ENCODE results near the gene MEX3C. TPM values are rescaled to one million over a fixed set of nuclear protein-coding genes. Genes with fewer than 3 reads are reported as not detected.

Gene MEX3C
- total RNA-seq, 1 donor from 2014 or later: 94.7 TPM

GRCh38 chr18:51164342-51164741, 33.1 kb downstream of the MEX3C start:
- no peak overlapping the region for H3K27ac ChIP-seq
- no peak overlapping the region for H3K4me3 ChIP-seq
- peaks cover 17% of the 10 kb centered on the region for H3F3A ChIP-seq (ENCODE audit: low read depth)
- no peak for DNase-seq (ENCODE audit: low spot score)
- no peaks in the 10 kb centered on the region for H3K9me3 ChIP-seq (ENCODE audit: low read depth)
- Mint-ChIP-seq H3K4me1 (peaks cover 34% of the 10 kb centered on the region), H3K36me3 (peaks cover 2% of the 10 kb centered on the region), H3K4me3 (no peak overlapping the region), H3K9me3 (peaks cover 2% of the 10 kb centered on the region), H3K27me3 (ENCODE audit: insufficient read depth, low read depth) (peaks cover 2% of the 10 kb centered on the region), H3K27ac (peak overlapping the region; percentile 24)
- no peak overlapping the region for H3K9ac ChIP-seq
- peak overlapping the region; percentile 41 for H3K4me2 ChIP-seq
- peaks cover 17% of the 10 kb centered on the region for H3K4me1 ChIP-seq
- H3K36me3 ChIP-seq: no peaks in the 10 kb centered on the region
- no peak for TF ChIP-seq EZH2phosphoT487 (IDR thresholded peaks at IDR 0.05)
- TF ChIP-seq, protein P1, sequence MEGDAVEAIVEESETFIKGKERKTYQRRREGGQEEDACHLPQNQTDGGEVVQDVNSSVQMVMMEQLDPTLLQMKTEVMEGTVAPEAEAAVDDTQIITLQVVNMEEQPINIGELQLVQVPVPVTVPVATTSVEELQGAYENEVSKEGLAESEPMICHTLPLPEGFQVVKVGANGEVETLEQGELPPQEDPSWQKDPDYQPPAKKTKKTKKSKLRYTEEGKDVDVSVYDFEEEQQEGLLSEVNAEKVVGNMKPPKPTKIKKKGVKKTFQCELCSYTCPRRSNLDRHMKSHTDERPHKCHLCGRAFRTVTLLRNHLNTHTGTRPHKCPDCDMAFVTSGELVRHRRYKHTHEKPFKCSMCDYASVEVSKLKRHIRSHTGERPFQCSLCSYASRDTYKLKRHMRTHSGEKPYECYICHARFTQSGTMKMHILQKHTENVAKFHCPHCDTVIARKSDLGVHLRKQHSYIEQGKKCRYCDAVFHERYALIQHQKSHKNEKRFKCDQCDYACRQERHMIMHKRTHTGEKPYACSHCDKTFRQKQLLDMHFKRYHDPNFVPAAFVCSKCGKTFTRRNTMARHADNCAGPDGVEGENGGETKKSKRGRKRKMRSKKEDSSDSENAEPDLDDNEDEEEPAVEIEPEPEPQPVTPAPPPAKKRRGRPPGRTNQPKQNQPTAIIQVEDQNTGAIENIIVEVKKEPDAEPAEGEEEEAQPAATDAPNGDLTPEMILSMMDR (IDR thresholded peaks at IDR 0.05): no peak
- TF ChIP-seq EZH2 (IDR thresholded peaks at IDR 0.05): no peak
- H3K79me2 ChIP-seq (ENCODE audit: low read depth): no peaks in the 10 kb centered on the region
- no peak overlapping the region for H2AFZ ChIP-seq (replicated peaks)
- no peaks in the 10 kb centered on the region for H3K27me3 ChIP-seq
- H4K20me1 ChIP-seq (ENCODE audit: low read depth): peaks cover 4% of the 10 kb centered on the region

- no peak overlapping the region for H3K27ac Mint-ChIP-seq
- H3K9me3 Mint-ChIP-seq: peaks cover 4% of the 10 kb centered on the region
- no peak overlapping the region for H2AFZ ChIP-seq (replicated peaks)
- peaks cover 9% of the 10 kb centered on the region for H3F3A ChIP-seq (ENCODE audit: low read depth)
- H4K20me1 ChIP-seq (ENCODE audit: low read depth): peaks cover 1% of the 10 kb centered on the region
- H3K4me3 Mint-ChIP-seq: no peak overlapping the region
- H3K79me2 ChIP-seq (ENCODE audit: low read depth): no peaks in the 10 kb centered on the region
- H3K9me3 ChIP-seq (ENCODE audit: low read depth): no peaks in the 10 kb centered on the region
- peaks cover 17% of the 10 kb centered on the region for H3K4me1 ChIP-seq
- peaks cover 2% of the 10 kb centered on the region for H3K36me3 Mint-ChIP-seq
- no peak for DNase-seq (ENCODE audit: low spot score)
- H3K4me1 Mint-ChIP-seq: peaks cover 27% of the 10 kb centered on the region
- TF ChIP-seq EZH2 (IDR thresholded peaks at IDR 0.05) (no peak), EZH2phosphoT487 (IDR thresholded peaks at IDR 0.05) (no peak)
- TF ChIP-seq, protein P1 (IDR thresholded peaks at IDR 0.05): no peak
- no peak overlapping the region for H3K4me3 ChIP-seq
- H3K27ac ChIP-seq: no peak overlapping the region
- H3K36me3 ChIP-seq: no peaks in the 10 kb centered on the region
- no peak overlapping the region for H3K9ac ChIP-seq
- H3K27me3 ChIP-seq: no peaks in the 10 kb centered on the region
- H3K27me3 Mint-ChIP-seq (ENCODE audit: insufficient read depth, low read depth): peaks cover 2% of the 10 kb centered on the region
- H3K4me2 ChIP-seq: no peak overlapping the region
These were observed 33.9 kb downstream of the MEX3C start for GRCh38 chr18:51163543-51163942.

DNA sequence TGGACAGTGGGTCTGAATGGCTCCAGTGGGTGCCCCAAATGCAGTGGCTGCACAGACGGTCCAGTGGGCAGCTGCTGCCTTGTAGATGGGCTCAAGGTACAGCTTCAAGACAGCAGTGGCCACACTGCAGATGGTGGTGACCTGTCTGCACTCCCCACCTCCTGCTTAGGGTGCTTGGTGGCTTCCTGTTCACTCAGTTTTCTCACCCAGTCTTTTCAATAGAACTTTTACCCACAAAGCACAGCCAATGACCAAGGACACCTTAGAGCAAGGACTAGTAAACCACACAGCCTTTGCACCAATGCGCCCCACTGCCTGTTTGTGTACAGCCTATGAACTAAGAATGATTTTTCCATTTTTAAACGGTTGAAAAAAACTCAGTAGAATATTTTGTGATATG, 34.9 kb downstream of the MEX3C start:
- H3K9ac ChIP-seq: no peak overlapping the region
- H3K36me3 Mint-ChIP-seq: peaks cover 2% of the 10 kb centered on the region
- H3K4me1 ChIP-seq: peaks cover 12% of the 10 kb centered on the region
- H2AFZ ChIP-seq (replicated peaks): no peak overlapping the region
- H3K27me3 ChIP-seq: no peaks in the 10 kb centered on the region
- no peak overlapping the region for H3K4me2 ChIP-seq
- no peaks in the 10 kb centered on the region for H4K20me1 ChIP-seq (ENCODE audit: low read depth)
- H3K4me3 Mint-ChIP-seq: no peak overlapping the region
- no peak overlapping the region for H3K27ac ChIP-seq
- no peaks in the 10 kb centered on the region for H3K79me2 ChIP-seq (ENCODE audit: low read depth)
- no peak overlapping the region for H3K27ac Mint-ChIP-seq
- no peak for DNase-seq (ENCODE audit: low spot score)
- no peaks in the 10 kb centered on the region for H3F3A ChIP-seq (ENCODE audit: low read depth)
- H3K36me3 ChIP-seq: no peaks in the 10 kb centered on the region
- peaks cover 18% of the 10 kb centered on the region for H3K4me1 Mint-ChIP-seq
- TF ChIP-seq, protein P1 (IDR thresholded peaks at IDR 0.05): no peak
- TF ChIP-seq EZH2phosphoT487 (IDR thresholded peaks at IDR 0.05) (no peak), EZH2 (IDR thresholded peaks at IDR 0.05) (no peak)
- H3K4me3 ChIP-seq: no peak overlapping the region
- H3K9me3 Mint-ChIP-seq: peaks cover 4% of the 10 kb centered on the region
- H3K9me3 ChIP-seq (ENCODE audit: low read depth): no peaks in the 10 kb centered on the region
- peaks cover 2% of the 10 kb centered on the region for H3K27me3 Mint-ChIP-seq (ENCODE audit: insufficient read depth, low read depth)
